Hepatic stellate cell (primary cell): ENCODE results near the gene MED16.
"Not testable (repeated sequence)": the region's sequence is repeated elsewhere in the genome, so short reads cannot be mapped to it uniquely, and the experiment has no call there.

Experiments used
- DNase-seq: peaks from one replicate; pipeline ENCODE4 v3.0.0; 2011; ENCODE audit warnings: low spot score

Gene MED16

DNA sequence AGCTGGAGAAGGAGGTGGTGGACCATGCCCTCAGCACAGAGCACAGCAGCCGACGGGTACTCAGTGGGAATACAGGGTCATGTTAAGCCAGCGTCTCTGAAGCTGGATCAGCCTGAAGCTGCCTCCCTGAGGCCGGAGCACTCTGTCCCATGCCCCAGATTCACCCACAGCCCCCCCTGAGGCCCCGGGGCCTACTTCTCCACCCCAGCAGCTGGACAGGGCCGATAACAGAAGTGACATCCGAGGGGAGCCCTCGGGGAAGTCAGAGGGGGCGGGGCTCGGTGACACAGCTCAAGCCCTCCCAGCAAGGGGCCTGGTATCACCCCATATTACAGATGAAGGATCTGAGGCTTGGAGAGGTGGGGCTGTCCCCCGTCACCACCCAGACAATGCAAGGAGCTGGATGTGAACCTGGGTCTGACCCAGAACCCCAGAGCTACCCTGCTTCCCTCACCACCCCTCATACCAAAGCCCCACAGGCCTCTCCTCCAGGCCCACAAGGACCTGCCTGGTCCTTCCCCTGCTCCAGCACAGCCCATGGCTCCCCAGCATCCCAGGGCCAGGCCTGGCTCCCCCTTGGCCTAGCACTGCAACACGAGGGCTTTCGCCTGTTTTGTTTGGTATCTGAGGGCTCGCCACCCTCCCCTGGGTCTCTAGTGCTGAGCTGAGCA lies 14.3 kb upstream of the MED16 start:
- DNase-seq, result no peak

DNA sequence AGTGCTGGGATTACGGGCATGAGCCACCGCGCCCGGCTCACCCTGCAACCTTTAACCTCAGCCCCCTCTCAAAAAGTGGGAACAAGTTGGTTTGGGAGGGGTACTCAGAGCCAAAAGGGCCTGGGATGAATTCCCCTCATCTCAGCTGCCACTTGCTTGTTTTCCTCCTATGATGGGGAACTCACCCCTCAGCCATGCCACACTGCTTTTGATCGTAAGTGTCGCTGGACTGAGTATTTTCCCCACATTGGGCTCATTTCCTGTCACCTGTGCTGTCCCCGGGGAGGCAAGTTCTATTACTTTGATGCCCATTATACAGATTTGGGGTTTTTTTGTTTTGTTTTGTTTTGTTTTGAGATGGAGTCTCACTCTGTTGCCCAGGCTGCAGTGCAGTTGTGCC lies 13.5 kb upstream of the MED16 start:
- no peak for DNase-seq

DNA sequence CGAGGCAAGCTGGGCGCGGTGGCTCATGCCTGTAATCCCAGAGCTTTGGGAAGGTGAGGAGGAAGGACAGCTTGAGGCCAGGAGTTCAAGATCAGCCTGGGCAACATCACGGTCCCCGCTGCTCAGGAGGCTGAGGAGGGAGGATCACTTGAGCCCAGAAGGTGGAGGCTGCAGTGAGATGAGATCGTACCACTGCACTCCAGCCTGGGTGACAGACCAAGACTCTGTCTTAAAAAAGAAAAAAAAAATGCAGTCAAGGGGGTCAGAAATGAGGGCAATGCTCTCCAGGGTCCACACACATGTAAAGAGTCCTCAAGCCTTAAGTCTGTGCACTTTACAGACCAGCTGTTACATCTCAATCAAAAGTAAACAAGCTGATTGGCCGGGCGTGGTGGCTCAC lies 11.6 kb upstream of the MED16 start:
- no peak for DNase-seq

DNA sequence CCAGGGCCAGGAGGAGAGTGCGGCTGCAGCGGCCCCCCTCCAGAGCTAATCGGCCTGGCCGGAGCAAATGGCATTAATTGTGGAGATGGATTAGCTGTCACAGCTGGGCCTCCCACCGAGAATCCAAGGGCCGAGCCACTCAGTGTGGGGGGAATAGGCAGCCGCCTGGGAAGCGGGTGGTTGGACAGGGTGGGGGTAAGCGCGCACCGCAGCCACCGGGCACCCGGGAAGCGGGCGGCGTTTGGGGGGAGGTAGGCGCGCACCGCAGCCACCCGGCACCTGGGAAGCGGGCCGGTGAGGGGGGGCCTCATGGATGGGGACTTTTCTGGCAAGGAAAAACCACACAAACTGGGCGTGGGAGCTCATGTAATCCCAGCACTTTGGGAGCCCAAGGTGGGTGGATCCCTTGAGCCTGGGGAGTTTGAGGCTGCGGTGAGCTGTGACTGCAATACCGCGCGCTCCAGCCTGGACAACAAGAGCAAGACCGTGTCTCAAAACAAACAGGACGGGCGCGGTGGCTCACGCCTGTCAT lies 10.3 kb upstream of the MED16 start:
- no peak for DNase-seq

DNA sequence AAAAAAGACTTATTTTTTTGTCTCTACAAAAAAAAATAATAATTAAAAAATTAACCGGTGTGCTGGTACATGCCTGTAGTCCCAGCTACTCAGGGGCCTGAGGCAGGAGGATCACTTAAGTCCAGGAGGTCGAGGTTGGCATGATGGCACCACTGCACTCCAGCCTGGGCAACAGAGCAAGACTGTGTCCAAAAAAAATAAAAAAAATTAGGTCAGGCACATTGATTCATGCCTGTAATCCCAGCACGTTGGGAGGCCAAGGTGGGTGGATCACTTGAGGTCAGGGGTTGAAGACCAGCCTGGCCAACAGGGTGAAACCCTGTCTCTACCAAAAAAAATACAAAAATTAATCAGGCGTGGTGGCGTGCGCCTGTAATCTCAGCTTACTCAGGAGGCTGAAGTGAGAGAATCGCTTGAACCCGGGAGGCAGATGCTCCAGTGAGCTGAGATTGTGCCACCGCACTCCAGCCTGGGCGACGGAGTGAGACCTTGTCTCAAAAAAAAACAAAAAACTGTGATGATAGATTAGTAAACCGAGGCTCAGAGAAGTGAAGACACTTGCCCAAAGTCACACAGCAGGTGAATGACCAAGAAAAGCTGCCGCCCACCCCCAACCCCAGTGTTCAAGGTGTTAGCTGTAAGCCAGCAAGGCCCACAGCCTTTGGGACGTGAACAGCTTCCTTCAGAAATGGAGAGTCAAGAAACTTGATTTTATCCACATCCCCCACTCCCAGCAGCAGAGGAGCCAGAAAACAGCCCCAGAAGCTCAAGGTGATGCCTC lies 9.6 kb upstream of the MED16 start:
- DNase-seq, result no peak

DNA sequence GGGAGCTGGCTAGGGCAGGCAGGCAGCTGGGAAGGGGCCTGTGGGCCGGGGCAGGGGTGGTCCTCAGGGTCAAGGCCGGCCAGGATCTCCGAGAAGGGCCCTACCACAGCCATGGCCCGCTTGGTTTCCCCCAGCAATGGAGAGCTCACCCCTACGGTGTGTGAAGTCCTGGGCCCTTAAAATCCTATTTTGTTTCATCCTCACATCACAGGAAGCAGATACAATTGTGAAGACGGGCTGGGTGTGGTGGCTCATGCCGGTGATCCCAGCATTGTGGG lies 9.0 kb upstream of the MED16 start:
- no peak for DNase-seq

DNA sequence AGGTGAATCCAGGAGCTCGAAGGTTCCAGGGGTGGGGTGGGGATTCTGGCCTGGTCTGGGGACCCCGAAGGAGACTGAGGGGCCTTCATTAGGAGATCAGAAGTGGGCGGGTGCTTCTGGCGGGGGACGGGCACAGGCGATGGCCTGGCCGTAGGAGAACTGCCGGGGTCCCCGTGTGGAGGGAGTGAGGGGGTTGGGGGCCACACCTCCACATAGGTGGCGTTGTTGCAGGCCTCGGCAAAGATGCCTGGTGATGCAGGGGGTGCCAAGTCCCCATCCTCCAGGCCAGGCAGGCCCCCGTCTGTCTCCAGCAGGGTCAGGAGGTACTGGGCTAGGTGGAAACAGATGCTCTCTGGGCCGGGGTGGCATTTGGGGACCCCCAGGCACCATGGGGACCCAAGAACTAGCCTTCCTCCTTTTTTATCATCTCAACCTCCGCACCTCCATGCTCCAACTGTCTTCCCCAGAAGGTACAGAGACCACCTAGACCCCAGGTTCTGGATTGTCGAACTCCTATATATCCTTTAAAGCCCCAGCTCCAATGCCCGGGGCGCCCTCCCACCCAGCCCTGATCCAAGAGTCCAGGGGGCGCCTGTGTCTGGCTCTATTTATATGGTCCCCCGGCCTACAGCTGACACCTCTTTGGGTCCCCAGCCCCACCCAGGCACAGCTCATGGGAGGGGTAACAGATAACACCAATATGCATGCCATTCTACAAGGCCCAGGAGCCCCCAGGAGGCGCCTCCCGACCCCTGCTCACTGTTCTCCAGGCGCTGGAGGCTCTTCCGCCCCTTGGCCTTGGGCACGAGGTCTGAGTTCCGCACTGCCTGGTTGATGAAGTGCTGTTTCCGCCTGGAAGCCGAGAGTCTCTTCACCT lies 8.5 kb upstream of the MED16 start:
- DNase-seq, result no peak

DNA sequence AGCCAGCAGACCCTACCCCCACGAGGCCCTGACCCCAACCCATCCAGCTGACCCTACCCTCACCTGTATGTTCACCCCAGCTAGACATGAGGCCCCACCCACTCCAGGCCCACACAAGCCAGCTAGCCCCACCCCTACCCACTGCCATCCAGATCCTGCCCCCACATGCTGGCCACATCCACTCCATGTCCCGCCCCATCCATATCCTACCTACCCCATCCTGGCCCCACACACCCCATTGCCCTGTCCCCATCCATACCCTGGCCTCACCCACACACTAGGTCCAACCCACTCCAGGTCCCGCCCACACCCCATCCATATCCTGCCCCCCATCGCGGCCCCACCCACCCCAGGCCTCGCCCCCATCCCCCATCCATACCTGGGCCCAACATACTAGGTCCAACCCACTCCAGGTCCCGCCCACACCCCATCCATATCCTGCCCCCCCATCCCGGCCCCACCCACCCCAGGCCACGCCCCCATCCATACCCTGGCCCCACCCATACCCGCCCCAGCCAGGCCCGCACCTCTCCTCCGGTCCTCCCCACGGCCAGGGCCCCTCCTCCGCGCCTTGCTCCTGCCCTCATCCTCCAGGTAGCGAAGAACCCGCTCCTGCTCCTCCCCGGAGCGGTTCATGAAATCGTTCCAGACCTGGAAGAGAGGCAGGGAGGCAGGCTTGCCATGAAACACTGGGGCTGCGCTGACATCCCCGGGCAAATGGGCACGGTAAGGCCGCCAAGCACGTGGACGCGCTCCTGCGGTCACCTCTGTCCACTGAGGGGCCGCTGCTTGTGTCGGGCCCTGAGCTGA lies 7.5 kb upstream of the MED16 start:
- DNase-seq, result no peak

DNA sequence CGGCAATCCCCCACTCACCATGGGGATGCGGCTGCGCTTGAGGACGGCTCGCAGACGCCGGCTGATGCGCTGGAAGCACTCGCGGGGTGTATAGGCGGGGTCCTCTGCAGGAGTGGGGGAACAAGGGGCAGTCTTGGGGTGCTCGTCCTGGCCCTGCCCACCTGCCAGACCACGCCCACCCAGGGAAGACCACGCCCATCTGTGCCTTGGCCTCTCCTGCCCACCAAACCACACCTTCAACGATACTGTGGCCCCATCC lies 7.0 kb upstream of the MED16 start:
- no peak for DNase-seq

DNA sequence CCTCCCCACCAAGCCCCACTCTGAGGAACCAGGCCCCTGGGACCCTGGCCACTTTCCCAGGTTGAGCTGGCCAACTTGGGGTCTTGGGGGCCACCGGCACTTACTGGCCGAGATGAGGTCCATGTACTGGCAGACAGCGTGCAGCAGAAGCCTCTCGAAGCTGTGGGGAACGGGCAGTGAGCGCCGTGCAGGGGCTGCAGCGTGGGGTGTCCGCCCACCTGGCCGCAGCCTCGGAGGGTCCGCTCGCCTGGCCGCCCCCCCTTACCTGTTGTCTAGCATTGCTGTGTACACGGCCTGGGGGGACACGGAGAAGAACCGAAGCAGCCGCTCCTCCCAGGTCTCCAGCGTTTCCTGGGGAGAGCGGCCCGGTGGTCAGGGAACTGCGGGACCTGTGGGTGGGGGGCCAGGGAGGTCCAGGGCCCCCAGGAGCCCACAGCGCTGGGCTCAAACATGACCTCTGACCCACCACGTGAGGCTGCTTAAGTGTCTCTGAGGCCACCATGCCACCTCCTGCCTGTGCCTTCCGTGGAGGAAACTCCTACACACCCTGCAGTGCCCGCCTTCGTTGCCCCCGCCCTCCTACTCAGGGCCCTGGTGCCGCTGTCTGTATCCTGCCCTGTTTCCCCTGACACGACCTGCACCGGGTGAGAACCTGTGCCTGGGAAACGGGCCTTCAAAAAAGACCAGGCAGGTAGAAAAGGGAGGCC lies 6.5 kb upstream of the MED16 start:
- no peak for DNase-seq

DNA sequence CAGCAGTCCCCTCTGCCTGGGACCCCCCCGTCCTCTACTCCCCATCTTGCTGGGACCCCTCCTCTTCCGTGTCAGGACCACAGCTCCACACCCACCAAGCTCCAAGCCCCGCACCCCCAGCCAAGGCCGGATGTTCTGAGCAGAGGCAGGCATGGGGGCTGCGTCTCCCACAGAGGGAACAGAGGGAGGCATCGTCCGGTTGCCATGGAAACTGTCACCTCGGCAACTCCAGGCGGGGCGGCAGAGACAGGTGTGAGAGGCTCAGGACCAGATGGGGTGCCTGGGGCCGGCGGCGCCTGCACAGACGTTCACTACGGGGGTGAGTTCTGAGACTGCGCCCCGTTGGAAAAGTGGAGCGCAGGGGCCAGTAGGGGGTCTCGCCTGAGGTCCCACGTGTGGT lies 5.7 kb upstream of the MED16 start:
- DNase-seq, result no peak

DNA sequence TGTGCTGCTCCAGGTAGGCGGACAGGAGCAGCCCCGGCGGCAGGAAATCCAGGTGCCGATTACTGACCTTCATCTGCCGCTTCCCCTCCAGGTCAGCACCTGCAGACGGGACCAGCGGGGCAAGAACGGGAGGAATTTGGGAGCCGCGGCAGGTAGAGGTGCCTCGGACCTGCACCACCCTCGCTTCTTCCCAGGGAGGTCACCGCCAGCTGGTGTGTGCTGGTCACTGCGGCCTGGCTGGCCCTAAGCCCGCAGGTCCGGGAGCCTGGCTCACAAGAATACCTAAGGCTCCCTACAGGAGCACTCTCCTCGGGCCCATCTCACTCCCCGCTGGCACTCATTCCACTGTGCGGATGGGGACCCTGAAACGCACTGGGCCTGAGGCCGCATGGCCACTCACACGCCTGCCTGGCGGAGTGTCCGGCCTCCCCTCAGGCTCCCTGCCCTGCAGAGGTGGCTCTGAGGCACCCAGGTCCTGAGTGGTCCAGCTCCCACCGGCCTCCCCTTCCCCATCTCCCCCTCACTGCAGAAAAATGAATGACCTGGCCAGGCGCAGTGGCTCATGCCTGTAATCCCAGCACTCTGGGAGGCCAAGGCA lies 4.6 kb upstream of the MED16 start:
- DNase-seq, result no peak

DNA sequence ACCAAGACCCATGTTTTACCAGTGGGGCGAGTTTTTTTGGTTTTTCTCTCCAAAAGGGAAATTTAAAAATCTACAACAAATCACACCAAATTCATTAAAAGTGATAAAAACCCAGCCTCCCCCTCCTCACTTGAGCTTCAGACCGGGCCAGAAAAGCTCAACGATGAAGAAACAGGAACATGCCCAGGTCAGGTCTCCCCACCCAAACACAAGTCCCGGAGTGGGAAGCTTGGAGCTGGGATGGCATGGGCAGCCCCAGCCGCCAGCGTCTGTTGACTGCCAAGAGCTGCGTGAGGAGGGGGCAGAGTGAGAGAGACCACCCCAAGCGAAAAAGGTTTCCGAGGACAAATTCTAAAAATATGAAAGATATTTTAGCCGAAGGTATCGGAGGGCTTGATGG lies 4.0 kb upstream of the MED16 start:
- DNase-seq, result no peak

DNA sequence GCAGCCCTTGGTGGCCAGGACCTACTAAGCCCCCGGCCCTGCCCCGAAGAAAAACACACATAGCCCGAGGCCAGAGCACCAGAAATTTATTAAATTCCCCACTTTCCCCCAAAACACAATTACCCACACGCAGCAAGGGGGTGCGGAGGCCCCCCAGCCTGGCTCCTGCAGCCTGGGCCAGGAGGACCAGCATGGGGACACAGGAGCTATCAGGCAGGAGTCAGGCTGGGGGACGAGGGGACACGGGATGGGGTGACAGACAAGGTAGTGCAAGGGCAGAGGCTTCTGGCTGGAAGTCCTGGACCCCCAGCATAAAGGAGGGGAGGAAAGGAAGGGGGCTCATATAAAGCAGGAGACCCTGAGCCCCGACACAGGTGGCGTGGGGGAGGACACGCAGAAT lies 3.4 kb upstream of the MED16 start:
- DNase-seq, result no peak

DNA sequence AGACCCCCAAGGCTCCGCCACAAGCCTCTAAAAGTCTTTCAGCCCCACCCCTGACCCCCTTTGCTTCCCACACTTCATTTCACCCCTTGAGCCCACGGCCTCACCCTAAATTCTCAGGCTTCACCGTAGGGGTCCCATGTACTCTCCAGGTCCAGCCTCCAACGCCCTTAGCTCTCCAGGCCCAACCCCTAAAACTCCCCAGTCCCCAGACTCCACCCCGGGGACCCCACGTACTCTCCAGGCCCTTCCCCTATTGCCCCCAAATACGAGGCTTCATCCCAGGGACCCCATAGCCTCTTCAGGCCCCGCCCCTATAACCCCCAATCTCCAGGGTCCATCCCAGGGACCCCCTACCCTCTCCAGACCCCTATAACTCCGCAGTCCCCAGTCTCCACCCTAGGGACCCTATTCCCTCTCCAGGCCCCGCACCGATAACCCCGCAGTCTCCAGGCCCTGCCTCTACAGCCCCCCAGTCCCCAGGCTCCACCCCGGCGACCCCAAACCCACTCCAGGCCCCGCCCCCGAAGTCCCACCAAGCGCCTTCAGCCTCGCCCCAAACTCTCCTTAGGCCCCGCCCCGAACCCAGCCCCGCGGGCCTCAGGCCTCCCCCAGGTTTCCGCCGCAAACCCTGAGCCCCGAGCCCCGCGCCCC lies 619 bp downstream of the MED16 start:
- peak; percentile 59 for DNase-seq

DNA sequence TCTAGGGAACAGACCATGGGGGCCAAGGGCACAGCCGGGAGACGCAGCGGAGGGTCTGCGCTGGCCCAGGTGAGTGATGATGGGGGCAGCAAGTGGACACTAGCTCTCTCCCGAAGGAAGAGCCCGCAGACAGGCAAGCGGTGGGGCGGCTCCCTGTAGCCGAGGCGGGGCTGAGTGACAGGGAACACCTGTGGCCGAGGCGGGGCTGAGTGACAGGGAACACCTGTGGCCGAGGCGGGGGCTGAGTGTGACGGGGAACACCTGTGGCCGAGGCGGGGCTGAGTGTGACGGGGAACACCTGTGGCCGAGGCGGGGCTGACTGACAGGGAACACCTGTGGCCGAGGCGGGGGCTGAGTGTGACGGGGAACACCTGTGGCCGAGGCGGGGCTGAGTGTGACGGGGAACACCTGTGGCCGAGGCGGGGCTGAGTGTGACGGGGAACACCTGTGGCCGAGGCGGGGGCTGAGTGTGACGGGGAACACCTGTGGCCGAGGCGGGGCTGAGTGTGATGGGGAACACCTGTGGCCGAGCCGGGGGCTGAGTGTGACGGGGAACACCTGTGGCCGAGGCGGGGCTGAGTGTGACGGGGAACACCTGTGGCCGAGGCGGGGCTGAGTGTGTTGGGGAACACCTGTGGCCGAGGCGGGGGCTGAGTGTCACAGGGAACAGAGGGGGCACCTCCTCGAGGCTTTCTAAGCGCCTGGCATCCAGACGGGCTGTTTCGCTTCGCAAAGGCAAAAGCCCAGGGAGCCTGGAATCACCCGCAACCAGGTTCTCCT lies 1.4 kb downstream of the MED16 start:
- not testable (repeated sequence) for DNase-seq

DNA sequence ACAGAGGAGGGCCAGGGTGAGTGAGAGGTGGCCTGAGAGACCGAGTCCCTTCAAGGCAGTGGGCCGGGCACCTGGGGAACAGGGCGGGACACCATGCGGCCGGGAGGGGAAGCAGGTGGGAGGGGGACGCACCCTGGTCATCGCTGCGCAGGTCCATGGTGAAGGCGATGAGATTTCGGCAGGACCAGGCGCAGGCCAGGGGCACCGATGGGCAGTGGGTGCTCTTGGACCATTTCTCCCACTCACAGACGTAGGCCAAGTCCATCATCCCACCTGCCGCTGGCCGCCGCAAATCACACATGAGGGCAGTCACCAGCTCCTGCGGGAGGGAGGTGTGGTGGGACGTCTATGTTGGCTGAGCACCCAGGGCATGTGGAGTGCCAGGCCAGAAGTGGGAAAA lies 2.2 kb downstream of the MED16 start:
- no peak for DNase-seq

DNA sequence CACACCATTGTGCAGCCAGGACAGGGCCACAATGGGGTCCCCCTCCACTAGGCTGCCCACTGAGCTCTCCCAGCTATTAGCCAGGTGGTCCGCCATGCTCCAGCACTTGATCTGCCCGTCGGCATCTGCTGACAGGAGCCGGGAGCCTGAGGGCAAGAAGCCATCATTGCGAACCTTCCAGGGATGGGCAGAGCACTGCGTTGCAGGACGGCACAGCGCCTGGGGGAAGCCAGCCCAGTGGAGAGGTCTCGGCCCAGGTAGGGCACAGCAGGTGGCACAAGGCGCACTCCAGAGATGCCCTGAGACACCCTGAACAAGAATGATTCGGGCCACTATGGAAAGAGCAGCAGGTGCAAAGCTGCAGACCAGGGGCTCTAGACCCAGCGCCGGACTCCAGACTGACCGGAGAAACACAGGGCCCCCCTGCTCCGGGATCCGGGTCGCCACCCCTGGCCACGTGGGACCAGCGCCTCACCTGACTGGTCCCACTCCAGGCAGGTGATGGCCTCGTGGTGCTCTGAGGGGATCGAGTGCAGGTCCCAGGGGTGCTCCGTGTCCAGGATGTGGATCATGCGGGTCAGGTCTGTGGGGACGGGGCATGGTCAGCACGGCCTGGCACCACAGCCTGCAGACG lies 3.2 kb downstream of the MED16 start:
- no peak for DNase-seq

DNA sequence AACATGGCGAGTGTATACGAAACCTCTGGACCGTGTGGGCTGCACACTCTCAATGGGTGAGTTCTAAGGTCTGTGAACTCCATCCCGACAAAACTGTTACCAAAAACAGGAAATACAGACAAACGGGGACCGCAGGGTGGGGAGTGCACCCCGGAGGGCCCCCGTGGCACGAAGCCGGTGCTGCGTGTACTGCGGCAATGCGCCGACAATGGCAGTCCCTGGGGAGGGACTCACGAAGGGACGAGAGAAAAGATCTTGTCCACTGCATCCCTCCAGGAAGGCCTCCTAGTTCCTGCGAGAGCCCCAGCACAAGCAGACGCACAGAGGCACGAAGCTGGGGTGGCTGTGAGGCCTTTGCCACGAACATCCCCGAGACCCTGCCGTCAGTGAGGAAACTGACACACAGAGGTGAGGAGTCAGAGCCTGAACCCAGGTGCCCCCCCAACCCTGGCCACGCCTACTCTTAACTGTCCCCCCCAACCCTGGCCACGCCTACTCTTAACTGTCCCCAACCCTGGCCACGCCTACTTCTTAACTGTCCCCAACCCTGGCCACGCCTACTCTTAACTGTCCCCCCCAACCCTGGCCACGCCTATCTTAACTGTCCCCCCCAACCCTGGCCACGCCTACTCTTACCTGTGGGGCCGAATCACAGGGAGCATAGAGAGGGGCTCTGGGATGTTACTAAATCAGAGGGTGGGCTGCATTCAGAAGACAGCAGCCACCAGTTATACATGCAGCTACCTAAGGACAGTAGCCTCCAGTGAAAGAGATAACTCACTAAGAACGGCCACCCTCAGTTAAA lies 4.2 kb downstream of the MED16 start:
- DNase-seq, result no peak
